GM12878 (cell line): Measurements from ENCODE around the gene IHH. TPM values are rescaled to one million over a fixed set of nuclear protein-coding genes. Genes with fewer than 3 reads are reported as not detected.

Experiments
- ATAC-seq: fragments of 200-7000 bp; cut with Tn5 transposase; 3 replicates; pipeline ENCODE4 v1.9.1; 2020; ENCODE audit warnings: mild to moderate bottlenecking, moderate library complexity
- BruUV-seq: library from RNA; stranded (reverse); fragments of 400-500 nt; replicated peaks from 2 replicates; lab custom pipeline; 2021; lab: Mats Ljungman, UMichigan
- CTCF ChIA-PET: fragments of 300-600 bp; sonication (Branson Sonifier 250); formaldehyde crosslinking; extraction: SDS; loops from one replicate; lab custom pipeline; 2021; ENCODE audit warnings: inconsistent platforms; lab: Yijun Ruan, JAX
- POLR2A ChIA-PET: fragments of 350-600 bp; formaldehyde crosslinking; extraction: SDS; loops from one replicate; lab custom pipeline; 2021; ENCODE audit warnings: inconsistent platforms; lab: Charles Lee
- RAD21 ChIA-PET: fragments of 300-600 bp; sonication (Branson Sonifier 250); formaldehyde crosslinking; loops from one replicate; lab custom pipeline; 2023; ENCODE audit warnings: antibody characterized with exemption; ENCODE audit not compliant: unreplicated experiment; lab: Charles Lee
- SMC1A ChIA-PET: fragments of 300-600 bp; sonication (Branson Sonifier 250); formaldehyde crosslinking; loops from one replicate; lab custom pipeline; 2023; ENCODE audit not compliant: unreplicated experiment, uncharacterized antibody; lab: Charles Lee
- DNase-seq: peaks from one replicate; pipeline ENCODE4 v3.0.0-alpha.2; 2011; ENCODE audit warnings: low read depth, low spot score
- FAIRE-seq: peaks from 3 replicates; lab custom pipeline; 2011; peaks lifted over from hg19 to GRCh38; lab: Jason Lieb, UNC
- H2AFZ ChIP-seq: 2 replicates; pipeline ENCODE4 v1.6.0; 2011; ENCODE audit warnings: low read depth, low read length, control low read depth; ENCODE audit not compliant: control insufficient read depth
- H3K27ac ChIP-seq: 2 replicates; pipeline ENCODE4 v1.5.1; 2011; ENCODE audit warnings: control low read depth; ENCODE audit not compliant: control insufficient read depth, insufficient read depth
- H3K27me3 ChIP-seq, 2 experiments: replicated peaks in 1 of 2; 2 replicates each; pipeline versions ENCODE4 v1.6.0 to v1.6.1; 2011; ENCODE audit warnings: low read length in 1 of 2; ENCODE audit not compliant: control insufficient read depth in 2 of 2, insufficient read depth in 2 of 2
- H3K36me3 ChIP-seq, 2 experiments: 2 replicates each; pipeline ENCODE4 v1.5.1; 2011; ENCODE audit warnings: low read length in 1 of 2; ENCODE audit not compliant: control insufficient read depth in 2 of 2, insufficient read depth in 2 of 2
- H3K4me1 ChIP-seq: 2 replicates; pipeline ENCODE4 v1.6.1; 2011; ENCODE audit warnings: mild to moderate bottlenecking, low read length, moderate library complexity, mixed read lengths; ENCODE audit not compliant: control insufficient read depth, insufficient read depth
- H3K4me2 ChIP-seq: 2 replicates; pipeline ENCODE4 v1.6.0; 2011; ENCODE audit warnings: control low read depth; ENCODE audit not compliant: control insufficient read depth, insufficient read depth
- H3K4me3 ChIP-seq: fragments of 200-600 bp; sonication (generic); 2 replicates; pipeline ENCODE4 v1.5.1; 2016
- H3K79me2 ChIP-seq: 2 replicates; pipeline ENCODE4 v1.6.0; 2011; ENCODE audit warnings: low read length; ENCODE audit not compliant: control insufficient read depth, insufficient read depth
- H3K9ac ChIP-seq: 2 replicates; pipeline ENCODE4 v1.8.0; 2011; ENCODE audit warnings: low read length, control low read depth, mixed read lengths; ENCODE audit not compliant: control insufficient read depth, insufficient read depth
- H3K9me3 ChIP-seq: replicated peaks from 3 replicates; pipeline ENCODE4 v1.5.1; 2011; ENCODE audit warnings: mild to moderate bottlenecking, low read length; ENCODE audit not compliant: control insufficient read depth, insufficient read depth
- H4K20me1 ChIP-seq: 2 replicates; pipeline ENCODE4 v1.6.0; 2011; ENCODE audit not compliant: control insufficient read depth, insufficient read depth
- ATF2 ChIP-seq: IDR thresholded peaks from 2 replicates; pipeline ENCODE4 v1.6.1; 2012; ENCODE audit warnings: low read length, inconsistent platforms
- ATF7 ChIP-seq: fragments of 450-650 bp; IDR thresholded peaks from 2 replicates; pipeline ENCODE4 v1.6.1; 2016; ENCODE audit warnings: low read depth, mild to moderate bottlenecking
- CBX5 ChIP-seq: sonication (generic); IDR thresholded peaks from 2 replicates; pipeline ENCODE4 v1.6.1; 2016; ENCODE audit warnings: low read depth, moderate library complexity, mild to moderate bottlenecking, inconsistent platforms
- E4F1 ChIP-seq: fragments of 450-650 bp; IDR thresholded peaks from 2 replicates; pipeline ENCODE4 v1.6.1; 2018; ENCODE audit warnings: borderline replicate concordance, mild to moderate bottlenecking; ENCODE audit not compliant: partially characterized antibody
- HDAC6 ChIP-seq: fragments of 200-600 bp; sonication (generic); IDR thresholded peaks from one replicate; pipeline ENCODE4 v1.8.0; 2017; ENCODE audit warnings: antibody characterized with exemption; ENCODE audit not compliant: unreplicated experiment
- HSF1 ChIP-seq: fragments of 150-350 bp; IDR thresholded peaks from 2 replicates; pipeline ENCODE4 v1.6.1; 2014; ENCODE audit warnings: mild to moderate bottlenecking, low read depth, low read length
- NFIC ChIP-seq: IDR thresholded peaks from 2 replicates; pipeline ENCODE4 v1.6.1; 2012; ENCODE audit warnings: low read depth, mild to moderate bottlenecking, inconsistent platforms, low read length, moderate library complexity
- NFYA ChIP-seq: IDR thresholded peaks from 2 replicates; pipeline ENCODE4 v1.6.1; 2011; ENCODE audit warnings: low read depth, mild to moderate bottlenecking, low read length, improper control_type of control experiment, borderline replicate concordance
- POLR2AphosphoS5 ChIP-seq: IDR thresholded peaks from 2 replicates; pipeline ENCODE4 v1.6.1; 2011; ENCODE audit warnings: mild to moderate bottlenecking, low read length, inconsistent platforms
- RBBP5 ChIP-seq: fragments of 200-600 bp; sonication (generic); conservative IDR thresholded peaks from 2 replicates; pipeline ENCODE4 v1.6.1; 2016
- RELB ChIP-seq: fragments of 450-650 bp; IDR thresholded peaks from 2 replicates; pipeline ENCODE4 v1.6.1; 2017; ENCODE audit warnings: low read depth, mild to moderate bottlenecking, moderate library complexity
- SIN3A ChIP-seq: IDR thresholded peaks from 2 replicates; pipeline ENCODE4 v1.6.1; 2012; ENCODE audit warnings: low read depth, low read length, improper control_type of control experiment
- YBX1 ChIP-seq: fragments of 450-650 bp; IDR thresholded peaks from 2 replicates; pipeline ENCODE4 v1.6.1; 2016; ENCODE audit warnings: antibody characterized with exemption
- ZBTB4 ChIP-seq: fragments of 450-650 bp; formaldehyde crosslinking; IDR thresholded peaks from 2 replicates; pipeline ENCODE4 v1.4.0; 2022; ENCODE audit warnings: mild to moderate bottlenecking, moderate library complexity
- WGBS: methylation state at CpG from one replicate; pipeline ENCODE4 v1.1.6; 2016; ENCODE audit warnings: low lambda C conversion rate; ENCODE audit not compliant: insufficient replicate concordance, insufficient coverage; ENCODE audit errors: missing lambda C conversion rate; 5-methylcytosine and 5-hydroxymethylcytosine counted together
- in situ Hi-C: fragments of 300-500 bp; cut with MboI; formaldehyde crosslinking; loops from 9 replicates; pipeline ENCODE4 v1.14.3; 2018; ENCODE audit warnings: mixed read lengths
- intact Hi-C: fragments of 100-400 bp; cut with micrococcal nuclease; formaldehyde crosslinking; loops from one replicate; pipeline ENCODE4 v1.14.2; 2022; ENCODE audit not compliant: unreplicated experiment
- polyA plus RNA-seq, 11 experiments: library from polyadenylated mRNA; depleted of rRNA in 4 of 11; unstranded in 6 of 11; stranded (reverse) in 5 of 11; fragments of >200 nt; fragmentation: Nextera tagmentation in 4 of 11; fragmentation: Illumina TruSeq in 1 of 11; extraction: Ambion mirVana in 4 of 11; extraction: Trizol in 1 of 11; gene quantifications; 1 replicate in 1 of 11; 2 replicates in 10 of 11; pipeline versions ENCODE4 v1.2.1 to v1.2.3, GENCODE V29; 2011 to 2016; ENCODE audit warnings: inconsistent platforms in 2 of 11, missing spikeins in 2 of 11, low read depth in 1 of 11
- total RNA-seq, 4 experiments: library from RNA; depleted of rRNA in 3 of 4; stranded (reverse); fragments of >200 nt in 3 of 4; fragmentation: Illumina TruSeq in 1 of 4; extraction: Trizol in 1 of 4; gene quantifications; 2 replicates each; pipeline versions ENCODE4 v1.2.1 to v1.2.3, GENCODE V29; 2013 to 2021

Gene IHH
- total and polyA plus RNA-seq, 10 of the 15 experiments (the other 5 are each of a cell fraction or from before 2014, with no cell fraction given): 0.04 TPM; not detected in 9

- in situ Hi-C loops (no loop called here), intact Hi-C loops (no loop called here)
- Histone ChIP-seq H4K20me1 (peaks cover 3% of the 10 kb centered on the region; the same call in 1 of the 2 replicates), H3K36me3 (peaks cover 0 to 5% of the 10 kb centered on the region in 2 experiments; a peak in 2 of 4 replicates), H3K9ac (no peak overlapping the region), H2AFZ (no peak overlapping the region), H3K27ac (no peak overlapping the region), H3K4me3 (no peak overlapping the region), H3K4me1 (peaks cover 6% of the 10 kb centered on the region), H3K27me3 (no peaks in the 10 kb centered on the region), H3K9me3 (no peaks in the 10 kb centered on the region), H3K4me2 (no peak overlapping the region; the same call in 1 of the 2 replicates), H3K79me2 (no peaks in the 10 kb centered on the region)
- CTCF ChIA-PET: interaction anchor here (0.9 to 26.8 kb wide), 11 partner anchors 8 to 78 kb away, joined by 3 to 365 read pairs (median 8); partner anchors contain the start of gene NHEJ1
- ATAC-seq (no peak), FAIRE-seq (no peak), DNase-seq (no peak)
- SMC1A ChIA-PET: interaction anchor here (0.8 to 2.3 kb wide), 9 partner anchors 8 to 73 kb away, joined by 3 to 9 read pairs (median 3); no protein-coding TSS in a partner anchor
- BruUV-seq: no TSS peak
- RAD21 ChIA-PET: interaction anchor here (0.8 to 1.2 kb wide), 2 partner anchors 23 to 38 kb away, joined by 7 to 9 read pairs; no protein-coding TSS in a partner anchor
- POLR2A ChIA-PET: interaction anchor here (1.0 kb wide), 1 partner anchor 22 kb away, joined by 3 read pairs; no protein-coding TSS in a partner anchor
- WGBS: 83% methylated on average over 7 of the region's 7 CpGs
- no peak for TF ChIP-seq E4F1
- no peak for TF ChIP-seq POLR2AphosphoS5
- no peak for TF ChIP-seq HSF1
- TF ChIP-seq RBBP5: no peak
- no peak for TF ChIP-seq ZBTB4 (CRISPR knock-in tag)
- TF ChIP-seq RELB: no peak
- TF ChIP-seq ATF7: no peak
- TF ChIP-seq HDAC6: no peak
- TF ChIP-seq YBX1: no peak
- no peak for TF ChIP-seq CBX5
- no peak for TF ChIP-seq ATF2
- TF ChIP-seq NFYA: no peak
- no peak for TF ChIP-seq SIN3A
- TF ChIP-seq NFIC: no peak
These were observed 20.4 kb upstream of the IHH start for GRCh38 chr2:219081096-219081495.
